HFFc6 (cell line): ENCODE measurements around the gene LRIT2. TPM values are rescaled to one million over a fixed set of nuclear protein-coding genes. Genes with fewer than 3 reads are reported as not detected.

Experiments used
- DNase-seq: peaks from one replicate; pipeline ENCODE4 v3.0.0-alpha.2; 2018
- H3K27ac Mint-ChIP-seq: 2 replicates; pipeline ENCODE4 v1.8.0; 2020; ENCODE audit warnings: mild to moderate bottlenecking, mixed read lengths
- H3K27me3 Mint-ChIP-seq: 2 replicates; pipeline ENCODE4 v1.8.0; 2021; ENCODE audit warnings: mild to moderate bottlenecking, moderate library complexity, mixed read lengths; ENCODE audit not compliant: insufficient read depth
- H3K36me3 Mint-ChIP-seq: 2 replicates; pipeline ENCODE4 v1.8.0; 2021; ENCODE audit warnings: low read depth, mixed read lengths
- H3K4me1 Mint-ChIP-seq: 2 replicates; pipeline ENCODE4 v1.8.0; 2020; ENCODE audit warnings: low read depth, mixed read lengths
- H3K4me3 Mint-ChIP-seq: 2 replicates; pipeline ENCODE4 v1.8.0; 2020; ENCODE audit warnings: mild to moderate bottlenecking, moderate library complexity, mixed read lengths
- H3K9me3 Mint-ChIP-seq: 2 replicates; pipeline ENCODE4 v1.8.0; 2020; ENCODE audit warnings: mild to moderate bottlenecking, mixed read lengths
- CTCF ChIP-seq: fragments of 200-600 bp; sonication (generic); IDR thresholded peaks from 2 replicates; pipeline ENCODE4 v1.5.0; 2021; ENCODE audit warnings: antibody characterized with exemption, mild to moderate bottlenecking
- total RNA-seq, 6 experiments: library from RNA; stranded (reverse); fragmentation: NEBNext Ultra II Directional; extraction: Animal tissue kit (Norgen Biotek cat#: 25700); gene quantifications; 2 replicates in 1 of 6; 3 replicates in 5 of 6; pipeline ENCODE4 v1.2.3, GENCODE V29; 2021

LRIT2 gene
- total RNA-seq, 6 experiments from 2014 or later = not detected

- peaks cover 30% of the 10 kb centered on the region for H3K4me1 Mint-ChIP-seq
- H3K27me3 Mint-ChIP-seq = peaks cover 14% of the 10 kb centered on the region
- DNase-seq = no peak
- H3K4me3 Mint-ChIP-seq = no peak overlapping the region
- H3K36me3 Mint-ChIP-seq = no peaks in the 10 kb centered on the region
- H3K27ac Mint-ChIP-seq = no peak overlapping the region
- TF ChIP-seq CTCF = no peak
- no peaks in the 10 kb centered on the region for H3K9me3 Mint-ChIP-seq
These were observed 40.1 kb upstream of the LRIT2 start for GRCh38 chr10:84265418-84265817.

- H3K9me3 Mint-ChIP-seq = no peaks in the 10 kb centered on the region
- H3K27ac Mint-ChIP-seq = no peak overlapping the region
- peaks cover 14% of the 10 kb centered on the region for H3K27me3 Mint-ChIP-seq
- TF ChIP-seq CTCF = peak; percentile 96
- peaks cover 22% of the 10 kb centered on the region for H3K4me1 Mint-ChIP-seq
- H3K36me3 Mint-ChIP-seq = no peaks in the 10 kb centered on the region
- DNase-seq = peak; percentile 37
- H3K4me3 Mint-ChIP-seq = no peak overlapping the region
These were observed 39.3 kb upstream of the LRIT2 start for GRCh38 chr10:84264611-84265141.

- no peak for TF ChIP-seq CTCF
- H3K27ac Mint-ChIP-seq = no peak overlapping the region
- DNase-seq = no peak
- no peaks in the 10 kb centered on the region for H3K36me3 Mint-ChIP-seq
- no peak overlapping the region for H3K4me3 Mint-ChIP-seq
- peaks cover 15% of the 10 kb centered on the region for H3K4me1 Mint-ChIP-seq
- peaks cover 14% of the 10 kb centered on the region for H3K27me3 Mint-ChIP-seq
- no peaks in the 10 kb centered on the region for H3K9me3 Mint-ChIP-seq
These were observed 38.4 kb upstream of the LRIT2 start for GRCh38 chr10:84263716-84264115.

- H3K4me3 Mint-ChIP-seq = no peak overlapping the region
- no peaks in the 10 kb centered on the region for H3K36me3 Mint-ChIP-seq
- H3K27ac Mint-ChIP-seq = no peak overlapping the region
These were observed 37.0 kb upstream of the LRIT2 start for GRCh38 chr10:84262190-84262956.

GRCh38 chr10:84261236-84261915 lies 36.0 kb upstream of the LRIT2 start:
- H3K36me3 Mint-ChIP-seq = no peaks in the 10 kb centered on the region
- H3K27me3 Mint-ChIP-seq = peaks cover 20% of the 10 kb centered on the region
- no peaks in the 10 kb centered on the region for H3K9me3 Mint-ChIP-seq
- DNase-seq = no peak
- no peak overlapping the region for H3K4me3 Mint-ChIP-seq
- H3K4me1 Mint-ChIP-seq = peaks cover 12% of the 10 kb centered on the region
- no peak overlapping the region for H3K27ac Mint-ChIP-seq
- no peak for TF ChIP-seq CTCF

More at GRCh38 chr10:84262190-84262956, 37.0 kb upstream of the LRIT2 start:
- TF ChIP-seq CTCF = no peak
- peaks cover 8% of the 10 kb centered on the region for H3K4me1 Mint-ChIP-seq
- no peaks in the 10 kb centered on the region for H3K9me3 Mint-ChIP-seq
- H3K27me3 Mint-ChIP-seq = peaks cover 14% of the 10 kb centered on the region
- no peak for DNase-seq
